Keratinocyte (primary cell): ENCODE measurements around the gene OSBPL5. TPM values are rescaled to one million over a fixed set of nuclear protein-coding genes. Genes with fewer than 3 reads are reported as not detected.
A peak's percentile ranks its signal among the peaks of the same experiment; 100 is the strongest.

Experiments used
- DNase-seq: peaks from one replicate; pipeline ENCODE4 v3.0.0-alpha.2; 2011; ENCODE audit warnings: low read depth, missing footprints, low spot score
- FAIRE-seq: peaks from 2 replicates; lab custom pipeline; 2011; peaks lifted over from hg19 to GRCh38; lab: Jason Lieb, UNC
- H2AFZ ChIP-seq: 2 replicates; pipeline ENCODE4 v1.6.0; 2012; ENCODE audit warnings: low read length, control low read depth, inconsistent platforms; ENCODE audit not compliant: control insufficient read depth
- H3K27ac ChIP-seq: 2 replicates; pipeline ENCODE4 v1.5.1; 2011; ENCODE audit warnings: low read length; ENCODE audit not compliant: control insufficient read depth, insufficient read depth
- H3K27me3 ChIP-seq: 3 replicates; pipeline ENCODE4 v1.6.0; 2011; ENCODE audit warnings: low read length; ENCODE audit not compliant: control insufficient read depth, insufficient read depth; ENCODE audit errors: extremely low read depth
- H3K36me3 ChIP-seq, 2 experiments: 2 replicates in 1 of 2; 3 replicates in 1 of 2; pipeline ENCODE4 v1.5.1; 2011; ENCODE audit warnings: low read length in 2 of 2, mild to moderate bottlenecking in 1 of 2; ENCODE audit not compliant: control insufficient read depth in 2 of 2, insufficient read depth in 2 of 2; ENCODE audit errors: extremely low read depth in 1 of 2
- H3K4me1 ChIP-seq: 3 replicates; pipeline ENCODE4 v1.5.1; 2011; ENCODE audit warnings: low read length; ENCODE audit not compliant: control insufficient read depth, insufficient read depth; ENCODE audit errors: extremely low read depth
- H3K4me2 ChIP-seq: 3 replicates; pipeline ENCODE4 v1.6.0; 2011; ENCODE audit warnings: low read depth, low read length; ENCODE audit not compliant: control insufficient read depth, insufficient read depth; ENCODE audit errors: extremely low read depth
- H3K4me3 ChIP-seq, 3 experiments: fragments of 200-600 bp in 1 of 3; sonication (generic) in 1 of 3; 2 replicates in 2 of 3; 3 replicates in 1 of 3; pipeline ENCODE4 v1.5.1; 2011 to 2016; ENCODE audit warnings: low read length in 3 of 3, mild to moderate bottlenecking in 3 of 3, control low read depth in 2 of 3, inconsistent platforms in 1 of 3, low read depth in 1 of 3, mixed read lengths in 1 of 3, mixed run types in 1 of 3, moderate library complexity in 1 of 3; ENCODE audit not compliant: control insufficient read depth in 2 of 3, insufficient read depth in 2 of 3; ENCODE audit errors: extremely low read depth in 1 of 3
- H3K79me2 ChIP-seq: 2 replicates; pipeline ENCODE4 v1.6.0; 2012; ENCODE audit warnings: low read length; ENCODE audit not compliant: control insufficient read depth, insufficient read depth
- H3K9ac ChIP-seq: 3 replicates; pipeline ENCODE4 v1.6.0; 2011; ENCODE audit warnings: low read length; ENCODE audit not compliant: control insufficient read depth, insufficient read depth; ENCODE audit errors: extremely low read depth
- H3K9me1 ChIP-seq: 3 replicates; pipeline ENCODE4 v1.6.0; 2011; ENCODE audit warnings: low read length; ENCODE audit not compliant: control insufficient read depth, insufficient read depth; ENCODE audit errors: extremely low read depth
- H3K9me3 ChIP-seq: 2 replicates; pipeline ENCODE4 v1.5.1; 2012; ENCODE audit warnings: low read depth, low read length; ENCODE audit not compliant: control insufficient read depth
- H4K20me1 ChIP-seq: 3 replicates; pipeline ENCODE4 v1.6.0; 2011; ENCODE audit warnings: low read length; ENCODE audit not compliant: control insufficient read depth, insufficient read depth; ENCODE audit errors: extremely low read depth
- EZH2 ChIP-seq: IDR thresholded peaks from one replicate; pipeline ENCODE4 v1.6.1; 2012; ENCODE audit warnings: inconsistent platforms, mild to moderate bottlenecking, low read length, moderate library complexity
- dilution Hi-C: fragments of 300-500 bp; cut with MboI; formaldehyde crosslinking; loops from one replicate; pipeline ENCODE4 v1.7.0; 2020; ENCODE audit warnings: low sequenced_read_pairs; ENCODE audit not compliant: extremely low pct_ligation_motif_present
- polyA plus RNA-seq, 5 experiments: library from polyadenylated mRNA; depleted of rRNA in 3 of 5; stranded (reverse) in 3 of 5; stranded (forward) in 1 of 5; unstranded in 1 of 5; fragments of >200 nt; gene quantifications; 1 replicate in 1 of 5; 2 replicates in 3 of 5; 3 replicates in 1 of 5; pipeline versions ENCODE4 v1.2.1 to v1.2.3, GENCODE V29; 2011 to 2012; ENCODE audit warnings: missing spikeins in 2 of 5, low read depth in 1 of 5, low replicate concordance in 1 of 5
- TF ChIP-seq, protein P1 (sequence below), 3 experiments: IDR thresholded peaks in 1 of 3; conservative IDR thresholded peaks in 1 of 3; optimal IDR thresholded peaks in 1 of 3; 2 replicates in 2 of 3; 3 replicates in 1 of 3; pipeline versions ENCODE3 to v1.5.1; 2011; ENCODE audit warnings: low read length in 3 of 3, mild to moderate bottlenecking in 3 of 3, moderate library complexity in 2 of 3, control low read depth in 1 of 3, inconsistent platforms in 1 of 3; ENCODE audit not compliant: insufficient read depth in 2 of 3; ENCODE audit errors: extremely low read depth in 1 of 3

OSBPL5 gene
- polyA plus RNA-seq, 1 donor (not counting 4 experiments of a cell fraction or from before 2014, with no cell fraction given): 3.0 TPM

DNA sequence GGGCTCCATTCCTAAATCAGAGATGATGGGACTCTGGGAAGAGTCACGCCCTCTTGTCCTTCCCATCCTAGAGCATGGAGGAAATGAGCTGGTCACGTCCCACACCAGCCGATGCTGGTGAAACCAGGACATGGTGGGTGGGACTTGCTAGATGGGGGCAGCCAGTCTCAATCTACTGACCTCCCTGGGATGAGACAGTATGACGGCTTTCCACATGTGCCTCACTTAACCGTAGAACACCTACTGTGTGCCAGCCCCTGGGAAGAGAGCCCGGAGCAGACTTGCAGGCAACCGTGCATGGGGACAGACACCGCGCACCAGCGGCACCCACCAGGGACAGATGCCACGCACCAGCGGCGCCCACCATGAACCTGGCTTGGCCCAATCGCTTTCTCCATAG is 3.8 kb downstream of the OSBPL5 start:
- Histone ChIP-seq H3K79me2 (peaks cover 25% of the 10 kb centered on the region), H2AFZ (no peak overlapping the region), H3K9me3 (no peaks in the 10 kb centered on the region), H3K27ac (no peak overlapping the region), H3K4me1 (peaks cover 23% of the 10 kb centered on the region), H3K9me1 (no peaks in the 10 kb centered on the region), H3K4me3 (no peak overlapping the region), H3K9ac (no peak overlapping the region), H3K36me3 (no peaks in the 10 kb centered on the region), H3K4me2 (no peak overlapping the region), H3K27me3 (peaks cover 8% of the 10 kb centered on the region), H4K20me1 (peaks cover 17% of the 10 kb centered on the region)
- DNase-seq: no peak
- dilution Hi-C loops: no loop called here
- no peak for TF ChIP-seq EZH2
- TF ChIP-seq, protein P1, sequence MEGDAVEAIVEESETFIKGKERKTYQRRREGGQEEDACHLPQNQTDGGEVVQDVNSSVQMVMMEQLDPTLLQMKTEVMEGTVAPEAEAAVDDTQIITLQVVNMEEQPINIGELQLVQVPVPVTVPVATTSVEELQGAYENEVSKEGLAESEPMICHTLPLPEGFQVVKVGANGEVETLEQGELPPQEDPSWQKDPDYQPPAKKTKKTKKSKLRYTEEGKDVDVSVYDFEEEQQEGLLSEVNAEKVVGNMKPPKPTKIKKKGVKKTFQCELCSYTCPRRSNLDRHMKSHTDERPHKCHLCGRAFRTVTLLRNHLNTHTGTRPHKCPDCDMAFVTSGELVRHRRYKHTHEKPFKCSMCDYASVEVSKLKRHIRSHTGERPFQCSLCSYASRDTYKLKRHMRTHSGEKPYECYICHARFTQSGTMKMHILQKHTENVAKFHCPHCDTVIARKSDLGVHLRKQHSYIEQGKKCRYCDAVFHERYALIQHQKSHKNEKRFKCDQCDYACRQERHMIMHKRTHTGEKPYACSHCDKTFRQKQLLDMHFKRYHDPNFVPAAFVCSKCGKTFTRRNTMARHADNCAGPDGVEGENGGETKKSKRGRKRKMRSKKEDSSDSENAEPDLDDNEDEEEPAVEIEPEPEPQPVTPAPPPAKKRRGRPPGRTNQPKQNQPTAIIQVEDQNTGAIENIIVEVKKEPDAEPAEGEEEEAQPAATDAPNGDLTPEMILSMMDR (optimal IDR thresholded peaks at IDR 0.05 in 1 of 3, IDR thresholded peaks at IDR 0.05 in 1 of 3, conservative IDR thresholded peaks at IDR 0.05 in 1 of 3; ENCODE audit: extremely low read depth in 1 of 3, insufficient read depth in 2 of 3, low read length in 3 of 3): no peak
- FAIRE-seq: no peak

DNA sequence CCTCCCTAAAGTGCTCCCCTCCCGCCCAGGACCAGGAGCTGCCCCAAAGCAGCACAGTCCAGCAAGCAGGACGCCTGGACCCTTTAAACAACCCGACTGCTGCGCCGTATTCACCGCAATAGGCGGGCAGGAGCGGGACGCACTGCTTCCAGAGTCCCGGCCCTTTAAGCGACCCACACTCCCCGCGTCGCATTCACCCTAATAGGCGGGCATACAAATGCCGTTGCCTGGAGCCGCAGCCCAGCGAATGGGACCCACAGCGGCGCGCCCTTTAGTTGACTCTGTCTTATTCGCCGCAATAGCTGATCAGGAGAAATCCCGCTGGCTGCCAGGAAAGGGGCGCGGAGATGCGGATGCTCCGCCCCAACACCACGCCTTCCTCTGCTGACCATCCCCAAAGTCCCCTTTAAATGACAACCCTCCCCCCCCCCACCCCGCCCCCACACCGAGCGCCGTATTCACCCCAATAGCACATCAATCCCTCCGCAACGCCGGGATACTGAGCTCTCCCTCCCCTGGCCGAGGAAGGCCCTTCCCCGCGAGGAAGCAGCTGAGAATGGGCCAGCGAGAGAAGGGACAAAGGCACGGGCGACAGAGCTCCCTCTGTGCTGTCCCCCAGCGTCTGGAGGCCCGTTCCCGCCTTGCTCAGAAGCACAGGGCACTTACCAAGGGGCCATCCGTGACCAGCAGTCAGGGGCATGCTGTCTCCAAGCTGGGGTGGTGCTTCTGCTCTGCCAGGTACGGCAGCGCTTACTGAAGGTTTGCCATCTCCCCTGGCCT is 4.7 kb downstream of the OSBPL5 start:
- H3K4me3 ChIP-seq: peak overlapping the region; percentile 20 to 38 (median 26)
- H3K9ac ChIP-seq: peak overlapping the region; percentile 15
- no peak overlapping the region for H2AFZ ChIP-seq
- no peak for FAIRE-seq
- H3K9me3 ChIP-seq: no peaks in the 10 kb centered on the region
- dilution Hi-C loops: no loop called here
- H3K27me3 ChIP-seq: no peaks in the 10 kb centered on the region
- H3K9me1 ChIP-seq: no peaks in the 10 kb centered on the region
- no peaks in the 10 kb centered on the region for H3K36me3 ChIP-seq
- H3K79me2 ChIP-seq: peaks cover 27% of the 10 kb centered on the region
- no peak for TF ChIP-seq EZH2
- TF ChIP-seq, protein P1 (optimal IDR thresholded peaks at IDR 0.05 in 1 of 3, IDR thresholded peaks at IDR 0.05 in 1 of 3, conservative IDR thresholded peaks at IDR 0.05 in 1 of 3; ENCODE audit: extremely low read depth in 1 of 3, insufficient read depth in 2 of 3, low read length in 3 of 3): no peak
- H4K20me1 ChIP-seq: peaks cover 19% of the 10 kb centered on the region
- DNase-seq: no peak
- H3K4me1 ChIP-seq: peaks cover 23% of the 10 kb centered on the region
- no peak overlapping the region for H3K27ac ChIP-seq
- peak overlapping the region; percentile 77 for H3K4me2 ChIP-seq
